Body of pancreas (tissue), 4 donors: Measurements from ENCODE around the gene OMD. TPM values are rescaled to one million over a fixed set of nuclear protein-coding genes. Genes with fewer than 3 reads are reported as not detected.

Source experiments
- ATAC-seq: fragments of 150-250 bp; one replicate; pipeline ENCODE4 v1.9.1; 2016
- DNase-seq, 4 donors: peaks; one replicate each; pipeline ENCODE4 v3.0.0-alpha.2; 2019
- H3K27ac ChIP-seq, 4 donors: fragments of 200-600 bp; sonication (generic); 1 replicate in 3 of 4; 2 replicates in 1 of 4; pipeline versions ENCODE4 v1.5.1 to v1.6.1; 2016 to 2019; ENCODE audit warnings: mild to moderate bottlenecking in 1 of 4, mixed read lengths in 1 of 4, moderate library complexity in 1 of 4
- H3K27me3 ChIP-seq, 2 donors: fragments of 200-600 bp; sonication (generic); one replicate each; pipeline ENCODE4 v1.6.0; 2016; ENCODE audit warnings: mild to moderate bottlenecking in 1 of 2
- H3K36me3 ChIP-seq, 2 donors: fragments of 200-600 bp; sonication (generic); replicated peaks in 1 of 2; 2 replicates each; pipeline ENCODE4 v1.5.1; 2016; ENCODE audit warnings: low read depth in 2 of 2; ENCODE audit not compliant: insufficient read depth in 1 of 2
- H3K4me1 ChIP-seq: fragments of 200-600 bp; sonication (generic); one replicate; pipeline ENCODE4 v1.6.0; 2016
- H3K4me3 ChIP-seq, 2 donors: fragments of 200-600 bp; sonication (generic); 1 replicate in 1 of 2; 2 replicates in 1 of 2; pipeline ENCODE4 v1.5.1; 2016 to 2019
- H3K9me3 ChIP-seq, 3 donors: fragments of 200-600 bp; sonication (generic); 1 replicate in 2 of 3; 2 replicates in 1 of 3; pipeline ENCODE4 v1.5.1; 2016
- POLR2A ChIP-seq, 3 donors: fragments of 450-650 bp; IDR thresholded peaks; one replicate each; pipeline ENCODE4 v1.6.1; 2016; ENCODE audit warnings: antibody characterized with exemption in 3 of 3, mild to moderate bottlenecking in 2 of 3
- WGBS, 2 donors: methylation state at CpG; one replicate each; pipeline ENCODE4 v1.1.5; 2017; 5-methylcytosine and 5-hydroxymethylcytosine counted together
- intact Hi-C: fragments of 100-400 bp; cut with DNase I; formaldehyde crosslinking; loops from one replicate; pipeline ENCODE4 v1.15.1; 2023
- total RNA-seq, 2 donors: library from RNA; depleted of rRNA; stranded (reverse); fragments of >200 nt; gene quantifications; one replicate each; pipeline ENCODE4 v1.1.0, GENCODE V29; 2016
- TF ChIP-seq, protein P1 (sequence below), 7 experiments: fragments of 450-650 bp in 4 of 7; fragments of 200-600 bp in 3 of 7; sonication (generic) in 3 of 7; IDR thresholded peaks; one replicate each; pipeline ENCODE4 v1.5.1; 2016 to 2019; ENCODE audit warnings: antibody characterized with exemption in 7 of 7

The OMD gene
- total RNA-seq, 2 donors from 2014 or later = 0.33 to 4.9 TPM

DNA sequence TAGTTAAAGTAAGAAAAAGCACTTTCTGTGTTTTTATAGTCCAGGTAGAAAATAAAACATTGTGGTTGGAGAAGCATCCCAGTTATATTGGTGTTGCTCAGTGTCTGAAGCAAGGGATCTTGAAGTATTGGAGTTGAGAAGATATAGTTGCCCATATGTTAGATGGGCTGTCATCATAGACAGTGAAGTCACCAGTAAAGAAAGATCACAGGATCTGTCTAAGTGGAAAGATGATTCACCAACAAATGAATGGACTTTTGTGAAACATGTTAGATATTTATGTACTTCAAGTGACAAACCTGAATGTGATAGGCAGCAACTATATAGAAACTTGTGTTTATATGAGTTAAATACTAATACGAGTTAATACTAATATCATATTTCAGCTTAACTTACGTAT is 31.6 kb downstream of the OMD start:
- Histone ChIP-seq H3K4me1 (peaks cover 5% of the 10 kb centered on the region), H3K27ac (no peak overlapping the region), H3K4me3 (no peak overlapping the region), H3K27me3 (no peaks in the 10 kb centered on the region), H3K36me3 (no peaks in the 10 kb centered on the region), H3K9me3 (no peaks in the 10 kb centered on the region)
- DNase-seq (no peak), ATAC-seq (no peak)
- intact Hi-C loops = no loop called here
- TF ChIP-seq, protein P1, sequence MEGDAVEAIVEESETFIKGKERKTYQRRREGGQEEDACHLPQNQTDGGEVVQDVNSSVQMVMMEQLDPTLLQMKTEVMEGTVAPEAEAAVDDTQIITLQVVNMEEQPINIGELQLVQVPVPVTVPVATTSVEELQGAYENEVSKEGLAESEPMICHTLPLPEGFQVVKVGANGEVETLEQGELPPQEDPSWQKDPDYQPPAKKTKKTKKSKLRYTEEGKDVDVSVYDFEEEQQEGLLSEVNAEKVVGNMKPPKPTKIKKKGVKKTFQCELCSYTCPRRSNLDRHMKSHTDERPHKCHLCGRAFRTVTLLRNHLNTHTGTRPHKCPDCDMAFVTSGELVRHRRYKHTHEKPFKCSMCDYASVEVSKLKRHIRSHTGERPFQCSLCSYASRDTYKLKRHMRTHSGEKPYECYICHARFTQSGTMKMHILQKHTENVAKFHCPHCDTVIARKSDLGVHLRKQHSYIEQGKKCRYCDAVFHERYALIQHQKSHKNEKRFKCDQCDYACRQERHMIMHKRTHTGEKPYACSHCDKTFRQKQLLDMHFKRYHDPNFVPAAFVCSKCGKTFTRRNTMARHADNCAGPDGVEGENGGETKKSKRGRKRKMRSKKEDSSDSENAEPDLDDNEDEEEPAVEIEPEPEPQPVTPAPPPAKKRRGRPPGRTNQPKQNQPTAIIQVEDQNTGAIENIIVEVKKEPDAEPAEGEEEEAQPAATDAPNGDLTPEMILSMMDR (IDR thresholded peaks at IDR 0.05) = no peak
- no peak for TF ChIP-seq POLR2A (IDR thresholded peaks at IDR 0.05)
- 71 to 82% methylated on average over 2 of the region's 2 CpGs for WGBS, 2 donors

DNA sequence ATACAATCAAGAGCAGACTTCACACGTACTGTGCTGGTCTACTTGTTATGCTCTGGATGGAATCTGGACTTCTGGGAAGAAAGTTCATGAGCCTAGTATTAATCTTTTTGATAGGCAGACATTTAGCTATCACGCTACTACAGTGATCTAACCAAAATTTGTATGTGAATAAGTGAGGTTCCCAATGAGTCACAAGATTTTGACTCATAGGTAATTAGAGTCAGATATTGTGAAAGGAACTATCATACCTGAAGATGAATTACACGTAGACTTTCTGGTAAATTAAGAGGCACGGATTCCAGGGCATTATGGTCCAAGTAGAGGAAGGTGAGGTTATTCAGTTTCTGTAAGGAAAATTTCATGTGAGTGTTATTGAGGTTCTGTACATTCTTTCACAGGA is 38.3 kb downstream of the OMD start:
- Histone ChIP-seq H3K4me3 (no peak overlapping the region), H3K4me1 (no peaks in the 10 kb centered on the region), H3K36me3 (no peaks in the 10 kb centered on the region), H3K27ac (no peak overlapping the region), H3K9me3 (no peaks in the 10 kb centered on the region), H3K27me3 (no peaks in the 10 kb centered on the region)
- DNase-seq = no peak
- WGBS, 2 donors = 86 to 95% methylated on average over 4 of the region's 4 CpGs
- intact Hi-C loops = no loop called here
- no peak for TF ChIP-seq POLR2A (IDR thresholded peaks at IDR 0.05)
- TF ChIP-seq, protein P1 (IDR thresholded peaks at IDR 0.05) = no peak
- no peak for ATAC-seq

DNA sequence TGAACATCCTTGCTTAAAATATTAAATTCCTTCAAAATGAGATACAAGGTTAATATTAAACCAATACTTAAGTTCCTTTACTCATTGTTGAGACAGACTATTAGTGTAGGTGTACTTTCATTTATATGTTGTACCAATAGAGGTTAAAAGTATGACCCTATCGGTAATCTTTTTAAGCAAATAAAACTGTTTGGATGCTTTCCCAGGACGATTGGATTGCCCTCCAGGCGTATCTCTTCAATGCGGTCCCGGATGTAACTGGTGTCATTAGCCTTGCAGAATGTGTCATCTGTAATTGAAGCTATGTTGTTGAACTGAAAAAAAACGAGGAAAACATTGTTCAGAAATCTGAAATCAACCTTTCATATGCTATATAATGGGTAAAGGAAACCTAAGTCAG is 38.8 kb downstream of the OMD start:
- no peaks in the 10 kb centered on the region for H3K4me1 ChIP-seq
- H3K27me3 ChIP-seq = no peaks in the 10 kb centered on the region
- H3K27ac ChIP-seq = no peak overlapping the region
- no peak for TF ChIP-seq POLR2A (IDR thresholded peaks at IDR 0.05)
- TF ChIP-seq, protein P1 (IDR thresholded peaks at IDR 0.05) = no peak
- no peak for ATAC-seq
- WGBS, 2 donors = 18 to 34% methylated on average over 6 of the region's 6 CpGs
- H3K36me3 ChIP-seq = no peaks in the 10 kb centered on the region
- intact Hi-C loops = no loop called here
- no peaks in the 10 kb centered on the region for H3K9me3 ChIP-seq
- no peak for DNase-seq
- no peak overlapping the region for H3K4me3 ChIP-seq

DNA sequence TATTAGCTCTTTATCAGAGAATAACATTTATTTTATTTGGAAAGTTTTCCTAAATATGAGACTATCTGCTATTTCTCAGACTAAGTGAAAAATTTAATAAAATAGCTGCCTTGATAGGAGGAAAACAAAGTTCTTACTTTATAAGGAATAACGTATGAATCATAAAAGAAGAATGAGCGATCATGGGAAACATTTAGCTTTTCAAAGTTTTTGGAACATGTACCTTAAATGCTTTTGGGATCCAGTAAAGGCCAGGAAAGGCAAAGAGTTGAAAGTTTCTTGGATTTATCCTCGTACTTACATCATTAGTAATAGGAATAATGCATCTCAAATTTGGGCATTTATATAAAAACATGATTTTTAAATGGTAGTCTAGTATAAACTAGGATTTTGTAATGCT is 39.3 kb downstream of the OMD start:
- H3K27ac ChIP-seq = no peak overlapping the region
- DNase-seq (no peak), ATAC-seq (no peak)
- no peaks in the 10 kb centered on the region for H3K27me3 ChIP-seq
- 83 to 88% methylated on average over 3 of the region's 3 CpGs for WGBS, 2 donors
- no peaks in the 10 kb centered on the region for H3K4me1 ChIP-seq
- TF ChIP-seq, protein P1 (IDR thresholded peaks at IDR 0.05) = no peak
- TF ChIP-seq POLR2A (IDR thresholded peaks at IDR 0.05) = no peak
- H3K4me3 ChIP-seq = no peak overlapping the region
- H3K36me3 ChIP-seq = no peaks in the 10 kb centered on the region
- H3K9me3 ChIP-seq = no peaks in the 10 kb centered on the region
- intact Hi-C loops = no loop called here

DNA sequence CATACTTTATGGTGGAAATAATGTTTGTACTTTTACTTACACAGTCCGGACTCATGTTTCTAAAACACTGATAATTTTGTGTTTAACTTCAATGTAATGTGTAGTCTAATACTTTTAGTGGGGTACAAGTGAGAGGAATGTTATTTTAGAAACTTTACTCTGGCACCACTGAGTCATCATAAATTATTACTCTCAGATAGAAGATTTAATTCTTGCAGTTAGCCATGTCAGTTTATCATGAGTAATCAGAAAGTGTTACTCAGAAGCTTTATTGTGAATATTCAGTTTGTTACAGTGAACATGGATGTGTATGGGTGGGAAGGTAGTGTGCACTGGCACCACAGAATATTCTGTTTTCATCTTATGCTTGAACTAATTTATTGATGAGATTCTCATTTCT is 39.9 kb downstream of the OMD start:
- no peak for TF ChIP-seq POLR2A (IDR thresholded peaks at IDR 0.05)
- no peak overlapping the region for H3K4me3 ChIP-seq
- H3K36me3 ChIP-seq = no peaks in the 10 kb centered on the region
- H3K27me3 ChIP-seq = no peaks in the 10 kb centered on the region
- ATAC-seq = no peak
- no peaks in the 10 kb centered on the region for H3K9me3 ChIP-seq
- 89 to 94% methylated on average over 1 of the region's 1 CpG for whole genome bisulfite sequencing, 2 donors
- intact Hi-C loops = no loop called here
- no peak overlapping the region for H3K27ac ChIP-seq
- no peaks in the 10 kb centered on the region for H3K4me1 ChIP-seq
- no peak for DNase-seq
